ENCODE data around the gene PLEKHM3.

Gene PLEKHM3

GRCh38 chr2:208015475-208015874, 9.9 kb downstream of the PLEKHM3 start (continued):
- TF ChIP-seq WT1 (tag by site-specific recombination; IDR thresholded peaks at IDR 0.05) (peak; percentile 65), ZNF221 (tag by site-specific recombination; IDR thresholded peaks at IDR 0.05; ENCODE audit: borderline replicate concordance) (no peak), ZNF555 (tag by site-specific recombination; conservative IDR thresholded peaks at IDR 0.05) (no peak), FEZF1 (tag by site-specific recombination; IDR thresholded peaks at IDR 0.05) (peak; percentile 47; the same call in 1 of the 2 replicates)

GRCh38 chr2:208013285-208014178, 11.8 kb downstream of the PLEKHM3 start:
- no peaks in the 10 kb centered on the region for H3K9me3 ChIP-seq (ENCODE audit: control insufficient read depth, insufficient read depth, low read depth, low read length)
- ChIA-PET CTCF (interaction anchor here (0.6 to 1.6 kb wide), 3 partner anchors 27 to 1399 kb away, joined by 3 to 4 read pairs (median 3); no protein-coding TSS in a partner anchor), POLR2A (no interaction called here)
- no peak overlapping the region for H3K4me3 ChIP-seq (ENCODE audit: low read depth, low read length)
- H3K27ac ChIP-seq (ENCODE audit: extremely low read depth, low read depth, low read length) = no peak overlapping the region
- peaks cover 14% of the 10 kb centered on the region for H3K4me1 ChIP-seq (ENCODE audit: control insufficient read depth, insufficient read depth, low read length)
- no peaks in the 10 kb centered on the region for H3K36me3 ChIP-seq (ENCODE audit: control insufficient read depth in 2 of 2, insufficient read depth in 1 of 2, low read length in 2 of 2)
- TF ChIP-seq MZF1 (tag by site-specific recombination; IDR thresholded peaks at IDR 0.05; ENCODE audit: borderline replicate concordance) (no peak), ZNF18 (tag by site-specific recombination; IDR thresholded peaks at IDR 0.05) (no peak), PRDM6 (tag by site-specific recombination; IDR thresholded peaks at IDR 0.05) (peak; percentile 18; the same call in 1 of the 2 replicates), ZNF664 (tag by site-specific recombination; IDR thresholded peaks at IDR 0.05) (no peak), ZNF324 (tag by site-specific recombination; IDR thresholded peaks at IDR 0.05) (no peak), ZNF548 (tag by site-specific recombination; IDR thresholded peaks at IDR 0.05) (no peak), ZBTB10 (tag by site-specific recombination; IDR thresholded peaks at IDR 0.05) (no peak), WT1 (tag by site-specific recombination; IDR thresholded peaks at IDR 0.05) (peak; percentile 65; the same call in 1 of the 2 replicates), ZNF76 (tag by site-specific recombination; IDR thresholded peaks at IDR 0.05; ENCODE audit: borderline replicate concordance, low read depth) (no peak), RBAK (tag by site-specific recombination; IDR thresholded peaks at IDR 0.05) (no peak), ZNF433 (tag by site-specific recombination; IDR thresholded peaks at IDR 0.05; ENCODE audit: low read depth) (no peak), ZNF112 (tag by site-specific recombination; IDR thresholded peaks at IDR 0.05) (no peak), ZNF704 (tag by site-specific recombination; IDR thresholded peaks at IDR 0.05) (no peak), SP7 (tag by site-specific recombination; IDR thresholded peaks at IDR 0.05) (peak; percentile 21; the same call in 1 of the 2 replicates), ZBTB11 (tag by site-specific recombination; conservative IDR thresholded peaks at IDR 0.05; ENCODE audit: low read depth) (no peak), ZNF398 (tag by site-specific recombination; IDR thresholded peaks at IDR 0.05) (no peak), ZNF792 (tag by site-specific recombination; IDR thresholded peaks at IDR 0.05) (no peak), ZNF596 (tag by site-specific recombination; IDR thresholded peaks at IDR 0.05) (no peak), ZNF404 (tag by site-specific recombination; IDR thresholded peaks at IDR 0.05) (no peak)
